Sigmoid colon (tissue), 4 donors: ENCODE data around the gene RCL1.

Experiments
- POLR2A ChIP-seq, 2 donors: fragments of 450-650 bp; IDR thresholded peaks; one replicate each; pipeline ENCODE4 v1.6.1; 2016; ENCODE audit warnings: antibody characterized with exemption in 2 of 2, mild to moderate bottlenecking in 2 of 2, moderate library complexity in 2 of 2
- POLR2AphosphoS5 ChIP-seq, 4 donors: sonication (generic); formaldehyde crosslinking; IDR thresholded peaks; one replicate each; pipeline ENCODE4 v1.6.1; 2017; ENCODE audit warnings: antibody characterized with exemption in 4 of 4
- TF ChIP-seq, protein P1 (sequence below), 4 experiments: fragments of 450-650 bp in 3 of 4; fragments of 200-600 bp in 1 of 4; IDR thresholded peaks; one replicate each; pipeline ENCODE4 v1.5.1; 2016 to 2019; ENCODE audit warnings: antibody characterized with exemption in 4 of 4, mild to moderate bottlenecking in 3 of 4, moderate library complexity in 2 of 4

GRCh38 chr9:4771788-4772187, 21.0 kb upstream of the RCL1 start:
- TF ChIP-seq, protein P1, sequence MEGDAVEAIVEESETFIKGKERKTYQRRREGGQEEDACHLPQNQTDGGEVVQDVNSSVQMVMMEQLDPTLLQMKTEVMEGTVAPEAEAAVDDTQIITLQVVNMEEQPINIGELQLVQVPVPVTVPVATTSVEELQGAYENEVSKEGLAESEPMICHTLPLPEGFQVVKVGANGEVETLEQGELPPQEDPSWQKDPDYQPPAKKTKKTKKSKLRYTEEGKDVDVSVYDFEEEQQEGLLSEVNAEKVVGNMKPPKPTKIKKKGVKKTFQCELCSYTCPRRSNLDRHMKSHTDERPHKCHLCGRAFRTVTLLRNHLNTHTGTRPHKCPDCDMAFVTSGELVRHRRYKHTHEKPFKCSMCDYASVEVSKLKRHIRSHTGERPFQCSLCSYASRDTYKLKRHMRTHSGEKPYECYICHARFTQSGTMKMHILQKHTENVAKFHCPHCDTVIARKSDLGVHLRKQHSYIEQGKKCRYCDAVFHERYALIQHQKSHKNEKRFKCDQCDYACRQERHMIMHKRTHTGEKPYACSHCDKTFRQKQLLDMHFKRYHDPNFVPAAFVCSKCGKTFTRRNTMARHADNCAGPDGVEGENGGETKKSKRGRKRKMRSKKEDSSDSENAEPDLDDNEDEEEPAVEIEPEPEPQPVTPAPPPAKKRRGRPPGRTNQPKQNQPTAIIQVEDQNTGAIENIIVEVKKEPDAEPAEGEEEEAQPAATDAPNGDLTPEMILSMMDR (IDR thresholded peaks at IDR 0.05): no peak
- TF ChIP-seq POLR2A (IDR thresholded peaks at IDR 0.05) (no peak), POLR2AphosphoS5 (IDR thresholded peaks at IDR 0.05) (no peak)
